AG09319 (cell line): ENCODE results near the gene PPP1R1B.

ENCODE experiments used
- DNase-seq: peaks from one replicate; pipeline ENCODE4 v3.0.0-alpha.2; 2010; ENCODE audit warnings: low read depth; ENCODE audit errors: extremely low read depth
- CTCF ChIP-seq: IDR thresholded peaks from 2 replicates; pipeline ENCODE4 v1.5.1; 2011; ENCODE audit warnings: low read depth, mild to moderate bottlenecking, inconsistent platforms, low read length, moderate library complexity

The PPP1R1B gene

GRCh38 chr17:39674702-39675389, 48.1 kb downstream of the PPP1R1B start:
- no peak for DNase-seq
- no peak for TF ChIP-seq CTCF

GRCh38 chr17:39675390-39676082, 48.8 kb downstream of the PPP1R1B start:
- DNase-seq = no peak
- no peak for TF ChIP-seq CTCF

GRCh38 chr17:39676198-39676819, 49.6 kb downstream of the PPP1R1B start:
- no peak for DNase-seq
- TF ChIP-seq CTCF = no peak

- DNase-seq = no peak
Observed at GRCh38 chr17:39677072-39677471, 50.3 kb downstream of the PPP1R1B start.

GRCh38 chr17:39677542-39678339, 51.0 kb downstream of the PPP1R1B start:
- no peak for DNase-seq
- no peak for TF ChIP-seq CTCF

More at GRCh38 chr17:39677072-39677471, 50.3 kb downstream of the PPP1R1B start:
- no peak for TF ChIP-seq CTCF

GRCh38 chr17:39678340-39679116, 51.8 kb downstream of the PPP1R1B start:
- TF ChIP-seq CTCF = no peak
- no peak for DNase-seq
